Endothelial cell of umbilical vein (primary cell): Measurements from ENCODE around the gene ELANE.
"Not testable (repeated sequence)": the region's sequence is repeated elsewhere in the genome, so short reads cannot be mapped to it uniquely, and the experiment has no call there.

Experiments used
- EZH2 ChIP-seq: IDR thresholded peaks from 2 replicates; pipeline ENCODE4 v1.6.1; 2012; ENCODE audit warnings: borderline replicate concordance, low read depth, mild to moderate bottlenecking, moderate library complexity, low read length, inconsistent platforms; ENCODE audit not compliant: severe bottlenecking
- GATA2 ChIP-seq: IDR thresholded peaks from 2 replicates; pipeline ENCODE4 v1.7.0; 2011; ENCODE audit warnings: low read depth, mild to moderate bottlenecking, moderate library complexity, mixed read lengths, low read length; ENCODE audit not compliant: insufficient read length, insufficient read depth
- POLR2AphosphoS5 ChIP-seq: IDR thresholded peaks from 2 replicates; pipeline ENCODE4 v1.6.1; 2012; ENCODE audit warnings: low read depth, mild to moderate bottlenecking, control low read depth, low read length, moderate library complexity; ENCODE audit not compliant: insufficient read depth
- TF ChIP-seq, protein P1 (sequence below), 2 donors: IDR thresholded peaks; 1 replicate in 1 of 2; 2 replicates in 1 of 2; pipeline ENCODE4 v1.5.1; 2011; ENCODE audit warnings: low read length in 2 of 2, mild to moderate bottlenecking in 2 of 2, moderate library complexity in 2 of 2, control low read depth in 1 of 2, inconsistent platforms in 1 of 2, low read depth in 1 of 2; ENCODE audit not compliant: insufficient read depth in 1 of 2; ENCODE audit errors: extremely low read depth in 1 of 2

DNA sequence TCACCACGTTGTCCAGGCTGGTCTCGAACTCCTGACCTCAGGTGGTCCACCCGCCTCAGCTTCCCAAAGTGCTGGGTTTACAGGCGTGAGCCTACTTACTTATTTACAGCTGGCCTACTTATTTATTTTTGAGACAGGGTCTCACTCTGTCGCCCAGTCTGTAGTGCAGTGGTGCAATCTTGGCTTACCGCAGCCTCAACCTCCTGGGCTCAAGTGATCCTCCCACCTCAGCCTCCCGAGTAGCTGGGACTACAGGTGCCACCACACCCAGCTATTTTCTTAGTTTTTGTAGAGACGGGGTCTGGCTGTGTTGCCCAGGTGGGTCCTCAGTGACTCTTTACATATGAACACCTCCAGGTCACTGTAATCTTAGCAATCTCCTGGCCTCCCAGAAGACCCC lies 2.9 kb upstream of the ELANE start:
- not testable (repeated sequence) for TF ChIP-seq EZH2, GATA2, POLR2AphosphoS5
- TF ChIP-seq, protein P1, sequence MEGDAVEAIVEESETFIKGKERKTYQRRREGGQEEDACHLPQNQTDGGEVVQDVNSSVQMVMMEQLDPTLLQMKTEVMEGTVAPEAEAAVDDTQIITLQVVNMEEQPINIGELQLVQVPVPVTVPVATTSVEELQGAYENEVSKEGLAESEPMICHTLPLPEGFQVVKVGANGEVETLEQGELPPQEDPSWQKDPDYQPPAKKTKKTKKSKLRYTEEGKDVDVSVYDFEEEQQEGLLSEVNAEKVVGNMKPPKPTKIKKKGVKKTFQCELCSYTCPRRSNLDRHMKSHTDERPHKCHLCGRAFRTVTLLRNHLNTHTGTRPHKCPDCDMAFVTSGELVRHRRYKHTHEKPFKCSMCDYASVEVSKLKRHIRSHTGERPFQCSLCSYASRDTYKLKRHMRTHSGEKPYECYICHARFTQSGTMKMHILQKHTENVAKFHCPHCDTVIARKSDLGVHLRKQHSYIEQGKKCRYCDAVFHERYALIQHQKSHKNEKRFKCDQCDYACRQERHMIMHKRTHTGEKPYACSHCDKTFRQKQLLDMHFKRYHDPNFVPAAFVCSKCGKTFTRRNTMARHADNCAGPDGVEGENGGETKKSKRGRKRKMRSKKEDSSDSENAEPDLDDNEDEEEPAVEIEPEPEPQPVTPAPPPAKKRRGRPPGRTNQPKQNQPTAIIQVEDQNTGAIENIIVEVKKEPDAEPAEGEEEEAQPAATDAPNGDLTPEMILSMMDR (IDR thresholded peaks at IDR 0.05; ENCODE audit: extremely low read depth in 1 of 2, insufficient read depth in 1 of 2, low read depth in 1 of 2, low read length in 2 of 2): not testable (repeated sequence)
